Stimulated activated CD8-positive, alpha-beta memory T cell treated with anti-CD3 and anti-CD28 coated beads, Interleukin-4, amount 100 ng/mL, for 1 hour (primary cell): ENCODE results near the gene AMIGO1.

Experiments used
- DNase-seq, 2 donors: peaks; one replicate each; pipeline ENCODE4 v3.0.0-alpha.2; 2020; ENCODE audit warnings: low read depth in 2 of 2, low spot score in 1 of 2

AMIGO1 gene

GRCh38 chr1:109502364-109502851 is 7.1 kb downstream of the AMIGO1 start:
- DNase-seq = no peak

DNA sequence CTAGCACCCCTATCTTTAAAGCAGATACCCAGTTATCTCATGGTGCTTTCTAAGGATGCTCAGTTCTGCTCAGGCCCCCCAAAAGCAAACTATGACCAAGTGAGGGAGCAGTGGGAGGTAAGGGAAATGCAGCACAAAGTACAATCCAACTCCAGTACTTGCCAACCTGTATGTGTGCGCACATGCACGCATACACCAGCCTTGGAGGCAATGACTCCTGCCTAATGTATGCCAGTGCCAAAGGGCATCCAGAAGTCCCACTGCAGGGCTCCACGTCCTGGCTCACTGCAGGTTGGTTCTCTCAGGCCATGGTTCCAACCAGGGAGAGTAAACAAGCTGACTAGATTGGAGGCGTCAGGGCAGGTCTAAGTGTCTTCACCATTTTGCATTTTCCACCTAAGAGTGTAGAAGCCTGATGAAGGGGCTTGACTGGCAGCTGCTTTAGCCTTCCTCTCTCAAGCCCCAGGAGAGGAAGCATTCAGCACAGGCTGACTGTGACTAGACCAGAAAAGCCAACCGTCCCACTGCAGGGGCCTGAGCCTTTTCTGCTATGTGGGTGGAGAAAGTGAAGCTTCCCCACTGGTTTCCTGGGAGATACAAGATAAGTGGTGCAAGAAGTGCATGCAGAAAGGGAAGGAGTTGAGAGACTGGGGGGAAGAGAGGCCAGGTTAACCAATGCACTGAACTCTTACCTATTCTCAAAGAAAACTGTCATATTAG is 7.7 kb downstream of the AMIGO1 start:
- DNase-seq = no peak

DNA sequence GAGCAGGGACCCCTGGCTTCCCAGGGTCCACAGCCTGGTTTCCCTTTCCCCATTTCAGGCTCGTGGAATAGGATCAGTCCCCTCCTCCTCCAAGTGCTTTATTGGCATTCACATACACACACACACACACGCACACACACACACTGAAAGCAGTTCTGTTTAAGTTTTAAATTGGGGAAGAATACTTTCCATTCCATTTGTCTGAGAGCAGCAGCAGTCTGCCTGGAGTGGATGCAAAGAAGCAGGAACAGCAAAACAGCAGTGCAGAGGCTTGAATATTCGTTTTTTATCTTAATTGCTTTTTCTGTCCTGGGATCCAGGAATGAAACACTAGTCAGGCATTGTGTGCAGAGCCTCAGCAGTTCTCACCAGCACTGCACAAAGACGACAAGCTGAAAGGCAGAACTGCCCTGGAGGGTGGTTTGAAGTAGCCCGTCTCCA is 8.6 kb downstream of the AMIGO1 start:
- no peak for DNase-seq

GRCh38 chr1:109499661-109500536 is 9.6 kb downstream of the AMIGO1 start:
- no peak for DNase-seq

GRCh38 chr1:109499081-109499480 is 10.4 kb downstream of the AMIGO1 start:
- DNase-seq = no peak

GRCh38 chr1:109498161-109498801 is 11.2 kb downstream of the AMIGO1 start:
- no peak for DNase-seq

DNA sequence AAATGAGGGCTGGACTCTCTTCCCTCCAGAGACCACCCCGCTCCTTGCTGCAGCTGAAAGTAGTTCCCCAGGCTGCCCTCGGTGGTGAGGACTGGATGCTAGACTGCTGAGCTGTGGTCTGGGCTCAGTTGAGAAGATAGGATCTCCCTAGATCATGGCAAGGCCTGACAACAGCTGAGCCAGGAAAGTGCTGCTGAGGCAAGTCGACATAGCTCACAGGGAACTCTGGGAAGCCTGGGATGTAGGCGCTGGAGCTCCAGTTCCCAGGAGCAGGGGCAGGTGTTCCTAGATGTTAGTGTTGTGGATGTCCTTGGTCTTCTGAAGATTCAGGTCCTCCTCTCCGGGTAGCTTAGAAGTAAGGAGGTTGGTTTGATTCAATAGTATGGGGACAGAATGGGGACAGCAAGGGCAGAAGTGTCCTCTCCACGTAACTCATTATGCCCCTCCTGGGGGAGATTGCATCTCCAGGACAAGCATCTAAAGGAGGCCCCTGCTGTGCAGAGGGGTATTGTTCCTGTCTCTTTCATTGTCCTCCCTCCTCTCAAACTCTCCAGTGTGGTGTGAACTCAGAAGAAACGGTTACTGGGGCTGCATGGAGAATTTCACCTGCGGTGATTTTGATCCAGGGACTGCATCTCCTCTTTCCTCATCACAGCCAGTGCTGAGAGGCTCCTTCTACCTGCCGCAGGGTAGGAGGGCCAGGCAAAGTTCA is 11.9 kb downstream of the AMIGO1 start:
- DNase-seq = no peak

GRCh38 chr1:109495738-109496137 is 13.8 kb downstream of the AMIGO1 start:
- no peak for DNase-seq

GRCh38 chr1:109493805-109494539 is 15.6 kb downstream of the AMIGO1 start, which contains the start of gene CYB561D1:
Gene CYB561D1 (plus strand): TSS chr1:109494094. CDS start chr1:109494140, 46 bp downstream.
- peak; percentile 80 for DNase-seq

- DNase-seq = no peak
Observed at GRCh38 chr1:109493227-109493626, 16.3 kb downstream of the AMIGO1 start.

DNA sequence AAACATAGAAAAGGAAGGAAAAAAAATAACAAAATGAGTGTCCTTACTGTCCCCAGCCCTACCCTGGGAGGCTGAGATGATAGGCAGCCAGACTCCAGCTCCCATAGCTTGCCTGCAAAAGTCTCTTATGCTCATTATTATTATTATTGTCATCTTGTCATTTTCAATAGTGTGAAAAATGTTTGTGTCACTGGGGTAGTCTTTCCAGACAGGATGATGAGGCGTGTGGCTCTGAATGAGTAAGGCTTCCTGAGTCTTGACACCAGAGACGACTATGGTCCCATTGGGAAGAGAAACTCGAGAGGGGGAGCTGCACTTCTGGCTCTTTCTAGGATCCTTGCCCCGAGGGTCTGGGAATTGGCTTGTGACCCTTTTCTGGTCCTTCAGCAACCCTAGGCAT is 16.7 kb downstream of the AMIGO1 start:
- no peak for DNase-seq

- DNase-seq = no peak
Observed at GRCh38 chr1:109491372-109491771, 18.2 kb downstream of the AMIGO1 start.

DNA sequence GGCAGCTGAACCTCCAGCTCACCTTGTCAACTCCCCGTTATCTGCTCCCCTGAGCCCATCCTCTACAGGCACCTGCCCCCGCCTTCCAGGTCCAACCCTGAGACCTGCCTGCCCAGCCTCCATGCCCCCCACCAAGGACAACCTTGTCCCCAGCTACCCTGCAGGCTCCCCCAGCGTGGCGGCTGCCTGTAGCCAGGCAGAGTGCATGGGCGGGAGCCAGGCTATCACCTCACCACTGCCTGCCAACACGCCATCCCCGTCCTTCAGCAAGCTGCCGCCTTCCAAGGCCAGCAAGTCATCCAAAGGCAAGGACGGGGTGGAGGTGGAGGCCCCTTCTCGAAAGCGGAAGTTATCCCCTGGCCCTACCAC is 18.6 kb downstream of the AMIGO1 start:
- no peak for DNase-seq

DNA sequence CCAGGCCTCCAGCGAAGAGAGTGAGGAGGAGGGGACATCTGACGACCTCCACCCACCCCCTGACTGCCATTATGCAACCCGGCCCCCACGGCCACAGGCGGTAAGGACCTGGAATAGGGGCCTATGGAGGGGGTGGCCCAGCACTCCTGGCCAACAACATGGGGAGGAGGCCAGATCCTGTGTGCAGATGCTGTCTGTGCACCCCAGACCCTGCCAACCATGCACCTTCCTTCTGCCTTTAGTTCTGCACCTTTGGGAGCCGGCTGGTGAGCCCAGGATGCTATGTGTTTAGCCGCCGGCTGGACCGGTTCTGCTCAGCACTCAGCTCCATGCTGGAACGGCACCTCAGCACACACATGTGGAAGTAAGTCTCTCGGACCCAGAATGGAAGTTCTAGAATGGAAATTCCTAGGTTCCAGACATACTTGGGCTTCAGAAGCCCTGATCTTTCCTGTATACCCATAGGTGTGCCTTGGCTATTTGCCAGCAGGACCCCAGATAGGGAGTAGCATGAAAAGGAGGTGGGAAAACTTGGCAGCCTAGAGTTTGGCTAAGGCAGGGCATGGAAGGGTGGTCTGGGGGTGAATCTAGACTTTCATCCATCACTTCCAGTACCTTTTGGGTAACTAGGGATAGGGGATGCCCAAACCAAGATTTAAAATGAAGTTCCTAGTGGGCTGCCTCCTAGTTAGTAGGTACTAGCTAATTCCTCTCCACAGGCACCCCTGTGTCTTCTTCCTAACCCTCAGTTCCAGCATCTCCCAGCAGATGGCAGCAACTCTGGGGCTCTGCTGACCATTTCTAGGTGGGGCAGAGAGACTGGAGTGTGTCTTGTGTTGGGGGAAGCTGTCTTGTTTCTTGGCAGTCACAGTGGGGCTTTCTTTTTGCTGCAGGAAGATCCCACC is 19.2 kb downstream of the AMIGO1 start:
- DNase-seq = peak; percentile 50 to 58

DNA sequence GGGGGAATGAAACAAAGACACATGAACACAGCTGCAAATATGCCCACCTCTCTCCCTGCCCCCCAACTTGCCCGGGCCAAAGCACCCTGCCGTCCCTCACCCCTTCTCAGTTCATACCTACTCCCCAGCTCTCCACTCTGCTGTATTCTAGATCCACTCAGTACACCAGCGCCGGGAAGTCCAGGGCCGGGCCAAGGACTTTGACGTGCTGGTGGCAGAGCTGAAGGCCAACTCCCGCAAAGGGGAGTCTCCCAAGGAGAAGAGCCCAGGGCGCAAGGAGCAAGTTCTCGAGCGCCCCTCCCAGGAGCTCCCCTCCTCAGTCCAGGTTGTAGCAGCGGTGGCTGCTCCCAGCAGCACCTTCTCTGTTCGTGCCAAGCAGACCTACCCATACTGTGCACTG is 20.8 kb downstream of the AMIGO1 start:
- DNase-seq = no peak

DNA sequence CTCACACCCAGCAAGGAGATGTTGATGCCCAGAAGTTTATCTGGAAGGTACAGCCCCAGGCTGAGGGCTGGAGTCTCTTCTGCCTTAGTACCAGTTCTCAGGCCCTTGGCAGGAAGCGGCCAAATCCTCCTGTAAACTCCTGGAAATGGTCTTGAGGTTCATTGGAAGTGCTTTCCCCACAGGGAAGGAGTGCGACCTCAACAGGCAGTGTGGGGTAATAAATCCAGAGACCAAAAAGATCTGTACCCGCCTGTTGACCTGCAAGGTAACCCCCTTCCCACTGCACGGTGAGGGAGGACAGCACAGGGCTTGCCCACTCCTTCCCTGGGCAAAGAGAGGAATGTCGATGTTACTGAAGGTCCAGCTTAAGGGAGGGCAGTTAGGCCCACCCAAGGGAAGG is 21.3 kb downstream of the AMIGO1 start:
- no peak for DNase-seq

DNA sequence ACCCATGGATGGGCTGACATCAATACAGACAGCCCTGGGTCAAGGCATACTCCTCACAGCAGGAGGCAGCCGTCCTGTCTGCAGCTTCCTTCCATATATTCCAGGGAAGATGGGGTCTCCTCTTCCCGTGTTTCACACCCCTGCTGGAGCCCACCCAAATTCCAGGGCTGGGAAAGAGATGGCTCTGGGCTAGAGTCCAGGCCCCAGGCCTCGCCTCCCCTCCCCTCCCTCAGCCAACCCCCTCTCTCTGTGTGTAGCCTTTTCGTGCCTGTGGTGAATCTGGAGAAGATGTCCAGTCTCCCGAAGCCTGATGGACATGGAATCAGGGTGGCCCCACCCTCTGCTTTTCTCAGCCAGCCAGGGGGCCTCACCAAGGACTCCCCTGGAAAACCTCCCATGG is 22.3 kb downstream of the AMIGO1 start:
- no peak for DNase-seq

GRCh38 chr1:109485001-109485400 is 24.5 kb downstream of the AMIGO1 start:
- DNase-seq = no peak

- no peak for DNase-seq
Observed at GRCh38 chr1:109484519-109484975, 25.0 kb downstream of the AMIGO1 start.
